ENCODE data around the gene TXNRD1.
"Not testable (repeated sequence)": the region's sequence is repeated elsewhere in the genome, so short reads cannot be mapped to it uniquely, and the experiment has no call there.

Gene TXNRD1

DNA sequence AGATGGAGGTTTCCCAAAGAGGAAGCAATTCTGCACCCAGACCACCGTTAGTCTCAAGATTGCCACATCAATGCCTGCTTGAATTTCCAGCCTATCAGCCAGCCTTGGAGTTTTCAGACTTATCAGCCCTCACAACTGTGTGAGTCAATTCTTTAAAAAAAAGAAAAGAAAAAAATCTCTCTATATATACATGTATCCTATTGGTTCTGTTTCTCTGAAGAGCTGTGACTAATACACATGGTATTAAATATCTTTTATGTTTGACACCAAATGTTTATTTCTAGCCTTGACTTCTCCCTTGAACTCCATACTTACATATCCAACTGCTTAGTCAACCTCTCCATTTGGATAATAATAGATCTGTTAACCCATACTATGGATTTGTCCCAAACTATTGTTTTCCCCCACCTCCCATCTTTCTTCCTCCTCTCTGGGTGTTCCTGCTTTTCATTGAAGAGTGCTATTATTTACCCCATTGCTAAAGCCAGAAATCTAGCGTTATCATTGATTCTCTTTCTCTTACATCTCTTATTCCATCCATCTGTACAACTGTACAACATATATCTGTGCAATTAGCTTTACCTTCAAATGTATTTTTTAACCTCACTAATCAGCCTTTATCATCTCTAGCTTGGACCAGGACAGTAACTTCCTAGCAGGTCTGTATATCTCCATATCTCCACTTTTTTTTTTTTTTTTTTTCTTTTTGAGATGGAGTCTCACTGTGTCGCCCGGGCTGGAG is 65.3 kb downstream of the TXNRD1 start:
- DNase-seq (ENCODE audit: low read depth) = peak; percentile 73

DNA sequence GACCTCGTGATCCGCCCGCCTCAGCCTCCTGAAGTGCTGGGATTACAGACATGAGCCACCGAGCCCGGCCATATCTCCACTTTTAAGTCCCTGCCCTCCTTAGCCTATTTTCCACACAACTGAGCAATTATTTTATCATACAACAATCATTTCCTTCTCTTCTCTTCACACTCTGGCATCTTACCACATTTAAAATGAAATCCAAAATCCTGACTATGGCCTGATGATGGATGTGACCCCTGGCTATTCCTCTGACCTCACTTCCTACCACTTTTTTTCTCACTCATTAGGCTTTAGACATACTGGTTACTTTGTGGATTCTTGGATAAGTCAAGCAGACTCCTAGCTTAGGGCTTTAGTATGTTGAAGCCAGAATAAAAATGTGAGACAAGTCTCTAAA is 66.1 kb downstream of the TXNRD1 start:
- no peak for DNase-seq (ENCODE audit: low read depth)

DNA sequence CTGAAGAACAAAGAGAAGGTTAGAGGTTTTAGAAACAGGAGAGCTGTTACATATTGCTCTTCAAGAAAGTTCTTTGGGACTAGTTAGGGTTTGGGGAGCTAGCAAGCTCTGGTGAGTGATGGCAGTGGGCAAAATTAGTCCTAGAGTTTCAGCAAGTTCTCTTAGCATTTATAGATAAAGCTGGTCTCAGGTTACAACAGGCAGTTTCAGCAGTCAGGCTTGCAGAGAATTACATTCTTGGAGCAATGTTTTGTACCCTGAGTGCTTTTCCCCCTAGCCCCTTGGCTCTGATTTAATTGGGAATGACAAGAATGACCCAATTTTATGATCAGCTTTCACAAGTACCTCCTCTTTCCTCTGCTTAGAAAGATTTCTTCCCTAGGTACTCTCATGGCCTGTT is 66.5 kb downstream of the TXNRD1 start:
- DNase-seq (ENCODE audit: low read depth) = no peak

DNA sequence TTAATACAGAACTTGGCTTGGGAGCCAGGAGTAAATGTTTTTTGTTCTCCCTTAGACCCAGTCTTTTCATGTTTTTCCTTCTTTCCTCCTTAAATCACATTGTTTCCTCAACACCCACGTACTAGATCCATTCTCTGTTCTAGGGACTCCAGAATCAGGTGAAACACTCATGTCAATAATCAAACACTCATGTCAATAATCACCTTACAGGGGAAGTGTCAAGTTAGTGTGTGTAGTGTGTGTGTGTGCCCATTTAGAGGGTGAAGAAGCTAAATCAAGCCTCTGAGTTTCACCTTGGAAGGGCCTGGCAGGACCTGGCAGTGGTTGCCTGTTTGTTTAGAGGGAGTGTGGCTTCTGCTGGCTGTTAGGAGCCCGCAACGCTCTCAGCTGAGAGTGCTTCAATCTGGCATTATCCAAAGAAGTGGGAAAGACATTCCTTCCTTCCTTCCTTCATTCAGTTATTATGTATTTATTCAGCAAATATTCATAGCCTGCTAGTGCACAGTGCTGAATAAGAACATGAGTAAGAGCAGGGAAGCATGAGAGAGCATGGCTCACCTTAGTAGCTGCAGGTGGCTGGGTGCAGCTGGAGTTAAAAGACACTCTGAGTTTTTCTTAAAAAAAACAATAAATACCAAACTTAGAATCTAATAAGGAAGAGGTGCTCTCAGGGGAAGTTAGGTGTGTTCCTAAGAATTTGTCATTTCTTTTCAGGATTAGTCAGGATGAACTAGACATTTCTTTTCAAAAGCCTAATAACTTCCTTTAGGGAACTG is 70.3 kb downstream of the TXNRD1 start:
- no peak for DNase-seq (ENCODE audit: low read depth)

DNA sequence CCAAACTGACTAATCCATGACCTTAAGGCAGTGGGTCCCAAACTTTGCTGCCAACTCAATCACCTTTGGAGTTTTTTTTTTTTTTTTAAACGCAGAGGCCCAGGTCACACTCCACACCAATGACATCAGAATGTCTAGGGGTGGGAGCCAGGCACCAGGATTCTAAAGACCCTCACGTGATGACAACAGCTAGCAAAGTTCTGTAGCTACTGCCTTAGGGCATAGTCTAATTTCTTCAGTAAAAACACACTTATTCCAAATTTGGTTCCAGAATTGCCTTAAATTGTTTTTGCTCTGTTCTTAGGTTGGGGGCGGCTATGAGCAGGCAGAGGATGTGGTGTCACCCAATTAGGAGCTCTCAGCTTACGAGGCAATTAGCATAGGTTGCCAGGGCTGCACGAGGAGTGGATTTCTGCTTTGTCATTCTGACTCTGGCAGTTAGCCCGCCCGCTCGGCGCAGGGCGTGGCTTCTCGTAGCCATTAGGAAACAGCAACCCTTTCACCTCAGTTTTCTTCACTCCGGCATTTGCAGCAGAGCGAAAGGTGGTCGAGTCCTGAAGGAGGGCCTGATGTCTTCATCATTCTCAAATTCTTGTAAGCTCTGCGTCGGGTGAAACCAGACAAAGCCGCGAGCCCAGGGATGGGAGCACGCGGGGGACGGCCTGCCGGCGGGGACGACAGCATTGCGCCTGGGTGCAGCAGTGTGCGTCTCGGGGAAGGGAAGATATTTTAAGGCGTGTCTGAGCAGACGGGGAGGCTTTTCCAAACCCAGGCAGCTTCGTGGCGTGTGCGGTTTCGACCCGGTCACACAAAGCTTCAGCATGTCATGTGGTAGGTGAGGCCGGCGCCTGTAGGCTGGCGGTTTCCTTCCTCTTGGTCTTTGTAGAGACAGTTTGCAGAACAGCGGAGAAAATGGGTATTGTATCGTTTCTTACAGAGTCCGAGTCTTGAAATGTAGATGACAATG is 71.2 kb downstream of the TXNRD1 start:
- peak; percentile 95 for DNase-seq (ENCODE audit: low read depth)

DNA sequence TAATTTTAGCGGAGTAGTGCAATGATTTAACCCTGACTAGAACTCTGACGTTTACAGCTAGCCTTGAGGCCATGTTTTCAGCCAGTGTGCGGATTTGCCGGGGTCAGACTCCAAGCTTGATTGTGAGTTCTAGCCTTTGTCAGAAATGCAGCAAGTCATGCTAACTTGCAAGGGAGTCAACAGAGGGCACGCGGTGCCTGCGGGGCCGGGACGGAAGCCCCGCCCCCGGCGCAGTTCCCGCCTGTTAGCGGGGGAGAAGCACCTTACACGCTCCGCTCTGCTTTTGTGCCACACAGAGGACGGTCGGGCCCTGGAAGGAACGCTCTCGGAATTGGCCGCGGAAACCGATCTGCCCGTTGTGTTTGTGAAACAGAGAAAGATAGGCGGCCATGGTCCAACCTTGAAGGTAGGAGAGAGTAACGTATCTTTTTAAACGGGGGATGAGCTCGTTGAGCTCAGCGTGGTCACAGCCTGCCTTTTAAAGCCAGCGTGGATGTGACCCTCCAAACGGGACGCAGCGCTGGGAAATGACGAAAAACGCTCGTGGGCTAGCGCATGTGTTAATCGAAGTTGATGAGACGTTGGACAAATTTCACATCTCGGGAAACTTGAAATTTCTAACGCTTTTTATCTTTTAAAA is 73.2 kb downstream of the TXNRD1 start:
- peak; percentile 71 for DNase-seq (ENCODE audit: low read depth)

DNA sequence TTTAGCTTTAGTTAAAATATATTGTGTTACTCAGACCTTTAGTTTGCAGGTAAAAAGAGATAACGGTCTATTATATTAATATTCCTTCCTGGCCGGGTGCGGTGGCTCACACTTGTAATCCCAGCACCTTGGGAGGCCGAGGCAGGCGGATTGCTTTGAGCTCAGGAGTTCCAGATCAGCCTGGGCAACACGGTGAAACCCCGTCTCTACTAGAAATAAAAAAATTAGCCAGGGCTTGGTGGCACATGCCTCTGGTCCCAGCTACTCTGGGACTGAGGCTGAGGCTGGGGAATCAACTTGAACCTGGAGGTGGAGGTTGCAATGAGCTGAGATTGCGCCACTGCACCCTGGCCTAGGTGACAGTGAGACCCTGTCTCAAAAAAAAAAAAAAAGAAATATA is 74.7 kb downstream of the TXNRD1 start:
- no peak for DNase-seq (ENCODE audit: low read depth)

DNA sequence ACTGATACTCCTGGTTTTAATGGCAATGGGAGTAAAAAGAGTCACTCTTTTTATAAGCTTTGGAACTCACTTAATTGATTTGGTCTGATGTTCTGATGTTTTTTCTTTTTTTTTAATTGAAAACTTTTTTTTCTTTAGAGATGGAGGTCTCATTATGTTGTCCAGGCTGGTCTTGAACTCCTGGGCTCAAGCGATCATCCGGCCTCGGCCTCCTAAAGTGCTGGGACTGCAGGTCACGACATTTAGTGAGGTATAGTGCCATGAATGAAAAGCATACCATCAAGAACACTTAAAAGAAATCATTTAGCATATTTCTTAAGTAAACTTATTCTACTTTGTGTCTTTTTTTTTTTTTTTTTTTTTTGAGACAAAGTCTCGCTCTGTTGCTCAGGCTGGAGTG is 75.3 kb downstream of the TXNRD1 start:
- DNase-seq (ENCODE audit: low read depth) = no peak

DNA sequence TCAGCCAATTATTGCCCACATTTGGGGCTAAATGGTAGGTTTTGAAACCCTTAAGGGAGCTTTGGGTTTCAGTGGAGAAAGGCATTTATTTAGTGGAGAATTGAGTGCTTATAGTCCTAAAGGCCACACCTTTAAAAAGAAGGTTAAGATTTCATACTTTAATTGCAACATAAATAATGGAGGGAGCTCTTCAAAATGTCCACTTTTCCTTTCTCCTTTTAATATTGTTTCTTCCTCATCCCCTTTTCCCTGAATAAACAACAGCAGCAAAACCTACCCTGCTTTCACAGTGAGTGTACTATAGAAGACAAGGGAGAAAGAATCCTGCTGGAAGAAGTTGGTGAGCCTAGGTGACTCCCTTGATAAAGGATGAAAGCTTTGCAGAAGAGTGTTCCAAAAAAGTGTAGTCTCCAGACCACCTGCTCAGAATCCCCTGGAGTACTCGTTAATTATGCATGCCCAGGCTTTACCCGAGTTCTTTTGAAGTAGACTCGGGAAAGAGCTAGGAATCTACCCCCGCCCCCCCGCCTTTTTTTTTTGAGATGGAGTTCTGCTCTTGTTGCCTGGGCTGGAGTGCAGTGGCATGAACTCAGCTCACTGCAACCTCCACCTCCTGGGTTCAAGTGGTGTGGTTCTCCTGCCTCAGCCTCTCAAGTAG is 76.4 kb downstream of the TXNRD1 start:
- no peak for DNase-seq (ENCODE audit: low read depth)

DNA sequence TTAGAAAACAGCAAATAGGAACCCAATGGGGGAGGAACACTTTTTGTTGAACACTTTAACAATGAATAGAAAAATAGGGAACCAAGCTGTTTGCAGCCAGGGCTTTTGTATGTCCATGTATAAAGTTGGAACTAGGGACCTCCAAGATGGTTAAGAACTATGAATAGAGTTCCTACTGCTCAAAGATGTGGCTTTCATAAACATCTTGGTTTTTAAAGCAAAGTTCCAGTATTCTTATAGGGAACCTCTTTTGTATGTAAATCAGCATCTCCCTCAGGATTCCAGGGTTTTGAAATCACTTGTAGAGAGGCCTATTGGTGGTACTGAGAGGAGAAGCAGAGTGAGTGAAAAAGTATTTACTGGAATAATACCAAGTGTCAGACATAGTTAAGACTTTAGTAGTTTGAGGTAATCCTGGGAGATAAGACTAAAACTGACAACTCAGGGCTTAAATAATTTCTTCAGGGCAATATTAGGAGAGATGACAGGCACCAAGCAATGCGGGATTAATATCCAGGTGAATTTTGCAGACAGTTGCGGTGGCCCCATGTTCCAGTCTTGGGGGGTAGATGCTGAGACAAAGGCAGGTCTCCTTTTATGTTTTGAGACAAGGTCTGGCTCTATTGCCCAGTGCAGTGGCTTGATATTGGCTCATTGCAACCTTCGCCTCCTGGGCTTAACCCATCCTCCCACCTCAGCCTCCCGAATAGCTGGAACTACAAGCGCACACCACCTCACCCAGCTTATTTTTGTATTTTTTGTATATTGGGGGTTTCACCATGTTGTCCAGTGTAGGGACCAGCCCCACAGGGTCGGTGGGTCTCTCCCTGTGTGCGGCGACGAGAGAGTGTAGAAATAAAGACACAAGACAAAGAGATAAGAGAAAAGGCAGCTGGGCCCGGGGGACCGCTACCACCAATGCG is 77.6 kb downstream of the TXNRD1 start:
- no peak for DNase-seq (ENCODE audit: low read depth)

DNA sequence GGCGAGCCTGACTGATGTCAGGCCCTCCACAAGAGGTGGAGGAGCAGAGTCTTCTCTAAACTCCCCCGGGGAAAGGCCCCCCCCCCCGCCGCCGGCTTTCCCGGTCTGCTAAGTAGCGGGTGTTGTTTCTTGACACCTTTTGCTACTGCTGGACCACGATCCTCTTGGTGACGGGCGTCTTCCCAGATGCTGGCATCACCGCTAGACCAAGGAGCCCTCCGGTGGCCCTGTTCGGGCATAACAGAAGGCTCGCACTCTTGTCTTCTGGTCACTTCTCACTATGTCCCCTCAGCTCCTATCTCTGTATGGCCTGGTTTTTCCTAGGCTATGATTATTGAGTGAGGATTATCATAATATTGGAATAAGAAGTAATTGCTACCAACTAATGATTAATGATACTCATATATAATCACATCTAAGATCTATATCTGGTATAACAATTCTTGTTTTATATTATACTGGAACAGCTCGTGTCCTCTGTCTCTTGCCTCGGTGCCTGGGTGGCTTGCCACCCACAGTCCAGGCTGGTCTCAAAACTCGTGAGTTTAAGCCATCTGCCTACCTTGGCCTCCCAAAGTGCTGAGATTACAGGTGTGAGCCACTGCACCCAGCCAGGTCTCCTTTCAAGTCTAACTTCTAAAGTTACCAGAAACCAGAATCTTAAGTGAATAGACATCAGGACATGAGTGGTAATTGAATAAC is 78.7 kb downstream of the TXNRD1 start:
- not testable (repeated sequence) for DNase-seq (ENCODE audit: low read depth)

DNA sequence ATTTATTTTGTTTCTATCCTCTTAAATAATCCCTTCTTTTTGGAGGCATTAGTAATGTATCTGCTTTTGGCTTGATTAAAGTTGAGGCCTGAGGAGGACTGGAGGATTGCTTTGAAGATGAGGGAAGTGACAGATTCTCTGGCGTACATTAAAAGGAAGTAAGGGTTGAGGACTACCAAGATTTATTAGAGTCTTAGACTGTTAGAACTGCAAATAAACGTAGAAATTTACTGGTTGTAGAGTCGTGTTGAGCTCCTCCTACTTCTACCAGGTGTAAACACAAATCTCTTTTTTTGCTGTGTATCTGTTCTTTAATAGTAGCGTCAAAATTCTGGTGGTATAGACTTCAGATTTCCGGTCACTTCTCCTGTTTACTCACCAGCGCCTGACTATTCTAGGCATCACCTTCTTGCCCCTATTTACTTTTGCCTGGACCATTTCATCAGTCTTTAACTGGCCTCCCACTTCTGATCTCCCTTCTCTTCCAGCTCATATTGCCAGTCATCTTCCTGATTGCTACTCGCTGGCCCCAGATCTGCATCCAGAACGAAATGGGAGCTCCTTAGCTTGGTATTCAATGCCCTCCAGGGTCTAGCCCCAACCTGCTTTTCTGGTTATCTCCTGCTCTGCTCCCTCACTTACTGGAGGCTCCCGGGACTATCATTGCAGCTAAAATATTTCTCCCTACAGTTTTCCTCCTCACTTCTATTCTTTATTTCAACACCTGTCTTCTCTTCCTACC is 79.5 kb downstream of the TXNRD1 start:
- DNase-seq (ENCODE audit: low read depth) = no peak

DNA sequence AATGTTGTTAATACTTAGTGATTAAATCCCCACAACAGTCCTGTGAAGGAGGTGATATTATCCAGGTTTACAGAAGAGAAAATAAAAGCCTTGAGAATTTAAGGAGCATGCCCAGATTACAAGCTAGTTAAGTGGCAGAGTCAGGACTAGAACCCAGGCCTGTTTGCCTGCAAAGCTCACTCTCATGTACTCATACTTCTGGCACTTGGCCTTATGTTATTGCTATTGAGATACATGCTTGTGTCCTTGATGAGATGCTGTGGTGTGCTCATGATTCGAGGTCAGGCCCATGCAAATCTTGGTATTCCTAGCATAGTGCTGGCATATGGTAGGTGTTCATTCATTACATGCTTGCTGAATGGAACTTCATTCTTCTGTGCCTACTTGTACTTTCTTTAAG is 80.4 kb downstream of the TXNRD1 start:
- DNase-seq (ENCODE audit: low read depth) = no peak

DNA sequence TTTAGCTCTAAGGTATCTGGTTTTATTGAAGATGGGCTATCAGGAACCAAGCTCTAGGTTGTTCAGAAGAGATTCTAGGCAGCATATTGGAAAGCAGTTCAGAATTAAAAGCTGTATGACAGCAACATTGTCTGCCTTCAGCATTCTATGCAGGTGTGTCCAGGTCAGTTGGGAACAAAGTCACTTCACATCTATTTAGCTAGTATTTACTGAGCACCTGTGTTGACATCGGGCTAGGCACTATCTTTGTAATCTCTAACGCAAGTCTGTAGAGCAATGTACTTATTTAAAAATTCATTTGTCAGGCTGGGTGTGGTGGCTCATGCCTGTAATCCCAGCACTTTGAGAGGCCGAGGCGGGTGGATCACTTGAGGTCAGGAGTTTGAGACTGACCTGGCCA is 81.1 kb downstream of the TXNRD1 start:
- DNase-seq (ENCODE audit: low read depth) = no peak

DNA sequence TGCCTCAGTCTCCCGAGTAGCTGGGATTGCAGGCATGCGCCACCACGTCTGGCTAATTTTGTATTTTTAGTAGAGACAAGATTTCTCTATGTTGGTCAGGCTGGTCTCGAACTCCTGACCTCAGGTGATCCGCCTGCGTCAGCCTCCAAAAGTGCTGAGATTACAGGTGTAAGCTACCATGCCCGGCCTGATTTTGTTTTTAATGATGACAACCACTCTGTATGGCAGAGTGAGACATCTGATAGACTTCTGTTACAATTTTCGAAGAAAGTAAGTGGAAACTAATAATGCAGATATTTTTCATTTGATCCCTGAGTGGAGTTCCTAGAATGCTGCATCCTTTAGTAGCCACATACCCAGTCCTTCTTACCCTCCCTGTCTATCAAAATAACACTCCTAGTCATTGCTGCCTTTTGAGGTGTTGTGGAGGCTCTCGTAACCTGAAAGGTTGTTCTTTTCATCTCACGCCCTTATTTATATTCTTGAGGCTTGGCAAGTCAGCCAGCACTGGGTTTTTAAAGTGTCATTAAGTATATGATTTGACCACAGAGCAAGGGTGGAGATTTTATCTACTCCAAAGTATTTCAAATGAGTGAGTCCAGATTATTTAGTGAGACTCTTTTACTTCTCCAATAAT is 82.0 kb downstream of the TXNRD1 start:
- DNase-seq (ENCODE audit: low read depth) = no peak

DNA sequence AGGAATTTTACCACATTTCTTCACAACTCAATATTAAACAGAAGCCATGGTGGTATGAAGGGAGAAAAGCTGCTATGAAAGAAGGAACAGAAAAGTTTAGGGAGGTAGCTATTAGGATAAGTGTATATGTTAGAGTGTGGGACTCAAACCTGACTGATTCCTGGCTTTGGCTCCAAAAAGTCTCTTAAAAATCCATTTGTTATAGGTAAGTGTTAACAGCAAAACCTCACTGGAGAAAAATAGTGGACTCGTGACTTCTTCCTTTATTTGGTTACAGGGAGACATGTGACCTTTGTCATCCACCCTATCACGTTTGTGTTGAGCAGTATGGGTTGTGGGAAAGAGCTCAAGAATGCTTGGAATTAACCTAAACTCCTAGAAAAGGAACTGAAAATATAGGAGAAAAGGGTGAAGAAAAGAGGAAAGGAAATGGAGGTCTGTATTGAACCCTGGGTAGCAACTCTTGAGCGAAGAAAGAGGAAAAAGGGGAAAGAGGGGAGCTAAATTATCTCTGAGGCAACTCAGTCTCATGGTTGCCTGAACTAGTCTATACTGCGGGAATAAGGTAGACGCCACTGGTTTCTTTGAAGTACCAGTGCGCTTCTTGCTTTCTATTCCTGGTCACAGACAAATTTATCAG is 84.4 kb downstream of the TXNRD1 start:
- no peak for DNase-seq (ENCODE audit: low read depth)

DNA sequence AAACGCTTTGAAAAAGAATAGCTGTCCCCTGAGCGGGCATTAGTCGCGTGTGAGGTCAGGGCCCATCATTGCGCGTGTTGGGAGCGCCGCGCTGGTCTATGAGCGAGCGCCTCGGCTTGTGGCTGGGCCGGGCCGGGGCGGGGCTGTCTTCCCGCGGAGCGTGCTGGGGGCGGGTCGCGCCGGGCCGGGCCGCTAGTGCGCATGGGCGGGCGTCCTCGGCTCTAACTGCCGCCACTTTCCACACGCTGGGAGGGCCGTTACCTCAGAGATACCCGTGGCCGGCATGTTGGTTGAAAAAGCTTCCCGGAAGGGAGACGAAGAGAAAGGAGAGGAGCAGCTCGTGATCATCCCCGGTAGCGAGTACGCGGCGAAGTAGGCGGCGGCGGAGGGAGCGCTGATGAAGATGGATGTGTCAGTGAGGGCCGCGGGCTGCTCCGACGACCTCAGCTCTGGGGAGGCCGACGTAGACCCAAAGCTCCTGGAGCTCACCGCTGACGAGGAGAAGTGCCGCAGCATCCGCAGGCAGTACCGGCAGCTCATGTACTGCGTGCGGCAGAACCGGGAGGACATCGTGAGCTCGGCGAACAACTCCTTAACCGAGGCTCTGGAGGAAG is 88.1 kb downstream of the TXNRD1 start, which contains the start of gene EID3:
Gene EID3 (plus strand): TSS at position 202 of the 614 bp plus-strand sequence. CDS start 196 bp downstream, at position 398.
- no peak for DNase-seq (ENCODE audit: low read depth)
